ENCODE results near the gene IPO4.
A peak's percentile ranks its signal among the peaks of the same experiment; 100 is the strongest.

The IPO4 gene

GRCh38 chr14:24141097-24141880, 47.3 kb downstream of the IPO4 start, which contains the start of gene EMC9 (continued):
- no peak for TF ChIP-seq SALL2 (tag by site-specific recombination; IDR thresholded peaks at IDR 0.05; ENCODE audit: borderline replicate concordance)
- TF ChIP-seq ZNF521 (tag by site-specific recombination; IDR thresholded peaks at IDR 0.05) = no peak
- TF ChIP-seq GLI4 (tag by site-specific recombination; IDR thresholded peaks at IDR 0.05) = 0 out of 2 replicates have a peak, but pooled peaks have one; percentile 78
- no peak for TF ChIP-seq ZNF214 (tag by site-specific recombination; IDR thresholded peaks at IDR 0.05; ENCODE audit: borderline replicate concordance)
- no peak for TF ChIP-seq TCF7L2 (IDR thresholded peaks at IDR 0.05; ENCODE audit: borderline replicate concordance, low read depth, low read length)
- TF ChIP-seq ZNF23 (tag by site-specific recombination; IDR thresholded peaks at IDR 0.05; ENCODE audit: borderline replicate concordance) = no peak
- TF ChIP-seq ZNF624 (tag by site-specific recombination; IDR thresholded peaks at IDR 0.05) = no peak
- peak; percentile 54; the same call in 1 of the 2 replicates for TF ChIP-seq ZIC2 (tag by site-specific recombination; IDR thresholded peaks at IDR 0.05)
- no peak for TF ChIP-seq ZNF654 (tag by site-specific recombination; IDR thresholded peaks at IDR 0.05; ENCODE audit: low read depth)
- TF ChIP-seq ZBTB26 (tag by site-specific recombination; optimal IDR thresholded peaks at IDR 0.05) = peak; percentile 84
- TF ChIP-seq SP2 (tag by site-specific recombination; IDR thresholded peaks at IDR 0.05) = peak; percentile 94
- 0 out of 2 replicates have a peak, but pooled peaks have one; percentile 13 for TF ChIP-seq BCL11A (tag by site-specific recombination; IDR thresholded peaks at IDR 0.05; ENCODE audit: low read depth)
- TF ChIP-seq ZNF157 (tag by site-specific recombination; IDR thresholded peaks at IDR 0.05) = 0 out of 2 replicates have a peak, but pooled peaks have one; percentile 24
- no peak; the same call in 1 of the 2 replicates for TF ChIP-seq ZBTB44 (tag by site-specific recombination; IDR thresholded peaks at IDR 0.05)
- no peak for TF ChIP-seq SETDB1 (IDR thresholded peaks at IDR 0.05; ENCODE audit: insufficient read length, low read length)
- no peak for TF ChIP-seq ZNF133 (tag by site-specific recombination; IDR thresholded peaks at IDR 0.05)
- TF ChIP-seq ZSCAN30 (tag by site-specific recombination; IDR thresholded peaks at IDR 0.05) = peak; percentile 94
- TF ChIP-seq SP7 (tag by site-specific recombination; IDR thresholded peaks at IDR 0.05) = peak; percentile 81
- TF ChIP-seq RBAK (tag by site-specific recombination; IDR thresholded peaks at IDR 0.05) = no peak
- no peak for TF ChIP-seq ZNF112 (tag by site-specific recombination; IDR thresholded peaks at IDR 0.05)
- TF ChIP-seq ZNF488 (tag by site-specific recombination; IDR thresholded peaks at IDR 0.05) = no peak
- TF ChIP-seq IKZF3 (tag by site-specific recombination; IDR thresholded peaks at IDR 0.05) = no peak
- TF ChIP-seq ZNF302 (tag by site-specific recombination; IDR thresholded peaks at IDR 0.05; ENCODE audit: low read depth) = no peak
- TF ChIP-seq ZNF571 (tag by site-specific recombination; IDR thresholded peaks at IDR 0.05) = no peak
- TF ChIP-seq ZNF184 (tag by site-specific recombination; IDR thresholded peaks at IDR 0.05) = no peak
- TF ChIP-seq GLI2 (tag by site-specific recombination; IDR thresholded peaks at IDR 0.05; ENCODE audit: borderline replicate concordance, low read depth) = no peak
- no peak for TF ChIP-seq ZNF544 (tag by site-specific recombination; IDR thresholded peaks at IDR 0.05)
- TF ChIP-seq CTCF (tag by site-specific recombination; IDR thresholded peaks at IDR 0.05) = peak; percentile 78
- no peak for TF ChIP-seq ZNF701 (tag by site-specific recombination; IDR thresholded peaks at IDR 0.05)
- TF ChIP-seq ELK4 (IDR thresholded peaks at IDR 0.05; ENCODE audit: borderline replicate concordance, low read depth, low read length) = no peak
- no peak for TF ChIP-seq ZNF341 (tag by site-specific recombination; IDR thresholded peaks at IDR 0.05; ENCODE audit: low read depth)
- TF ChIP-seq ZNF266 (tag by site-specific recombination; IDR thresholded peaks at IDR 0.05; ENCODE audit: low read depth) = no peak
